CD8-positive, alpha-beta memory T cell (primary cell): ENCODE measurements around the gene EIF3F. TPM values are rescaled to one million over a fixed set of nuclear protein-coding genes. Genes with fewer than 3 reads are reported as not detected.

Experiments
- CTCF ChIA-PET: fragments of 350-600 bp; sonication (Branson Sonifier 250); formaldehyde crosslinking; loops from one replicate; lab custom pipeline; 2021; ENCODE audit warnings: antibody characterized with exemption; lab: Charles Lee
- POLR2A ChIA-PET: fragments of 350-600 bp; sonication (Branson Sonifier 250); formaldehyde crosslinking; loops from one replicate; lab custom pipeline; 2021; ENCODE audit warnings: antibody characterized with exemption; lab: Charles Lee
- DNase-seq, 5 donors: peaks; one replicate each; pipeline versions ENCODE4 v3.0.0 to v3.0.0-alpha.2; 2020 to 2022; ENCODE audit warnings: mixed read lengths in 1 of 5
- H3K27ac ChIP-seq: one replicate; pipeline ENCODE4 v1.7.0; 2013; ENCODE audit warnings: low read depth, mild to moderate bottlenecking, low read length, moderate library complexity
- H3K27me3 ChIP-seq: 2 replicates; pipeline ENCODE4 v1.7.0; 2013; ENCODE audit warnings: low read length, mild to moderate bottlenecking; ENCODE audit not compliant: insufficient read depth, poor library complexity, severe bottlenecking
- H3K36me3 ChIP-seq: 2 replicates; pipeline ENCODE4 v1.7.0; 2013; ENCODE audit warnings: mild to moderate bottlenecking, low read length, moderate library complexity; ENCODE audit not compliant: insufficient read depth
- H3K4me1 ChIP-seq: 2 replicates; pipeline ENCODE4 v1.7.0; 2013; ENCODE audit warnings: mild to moderate bottlenecking, low read length, moderate library complexity; ENCODE audit not compliant: insufficient read depth
- H3K4me3 ChIP-seq: 2 replicates; pipeline ENCODE4 v1.7.0; 2013; ENCODE audit warnings: mild to moderate bottlenecking, low read length
- H3K9me3 ChIP-seq: 2 replicates; pipeline ENCODE4 v1.7.0; 2013; ENCODE audit warnings: mild to moderate bottlenecking, low read length
- H3K27ac Mint-ChIP-seq, 8 donors: one replicate each; pipeline ENCODE4 v1.8.0; 2020 to 2021; ENCODE audit warnings: mixed read lengths in 8 of 8, mild to moderate bottlenecking in 6 of 8, inconsistent platforms in 3 of 8, moderate library complexity in 3 of 8
- H3K27me3 Mint-ChIP-seq, 2 donors: one replicate each; pipeline ENCODE4 v1.8.0; 2020 to 2021; ENCODE audit warnings: mixed read lengths in 2 of 2, mild to moderate bottlenecking in 1 of 2, moderate library complexity in 1 of 2
- H3K36me3 Mint-ChIP-seq, 3 donors: one replicate each; pipeline ENCODE4 v1.8.0; 2020 to 2021; ENCODE audit warnings: mixed read lengths in 3 of 3, inconsistent platforms in 1 of 3, mild to moderate bottlenecking in 1 of 3
- H3K4me1 Mint-ChIP-seq, 3 donors: one replicate each; pipeline ENCODE4 v1.8.0; 2020 to 2021; ENCODE audit warnings: mixed read lengths in 3 of 3, inconsistent platforms in 1 of 3, mild to moderate bottlenecking in 1 of 3
- H3K4me3 Mint-ChIP-seq, 7 donors: one replicate each; pipeline ENCODE4 v1.8.0; 2020 to 2021; ENCODE audit warnings: mixed read lengths in 7 of 7, mild to moderate bottlenecking in 6 of 7, moderate library complexity in 4 of 7, inconsistent platforms in 2 of 7
- H3K9me3 Mint-ChIP-seq, 5 donors: one replicate each; pipeline ENCODE4 v1.8.0; 2020 to 2022; ENCODE audit warnings: mixed read lengths in 5 of 5, mild to moderate bottlenecking in 3 of 5, moderate library complexity in 2 of 5, inconsistent platforms in 1 of 5
- polyA plus RNA-seq: library from polyadenylated mRNA; unstranded; fragments of 300-500 nt; fragmentation: Illumina TruSeq; gene quantifications from one replicate; pipeline ENCODE4 v1.2.3, GENCODE V29; 2021
- total RNA-seq, 2 experiments: library from RNA; stranded (reverse); gene quantifications; one replicate each; pipeline ENCODE4 v1.2.3, GENCODE V29; 2021

EIF3F gene
- total and polyA plus RNA-seq, 3 experiments from 2014 or later: 294 to 359 (median 306) TPM

DNA sequence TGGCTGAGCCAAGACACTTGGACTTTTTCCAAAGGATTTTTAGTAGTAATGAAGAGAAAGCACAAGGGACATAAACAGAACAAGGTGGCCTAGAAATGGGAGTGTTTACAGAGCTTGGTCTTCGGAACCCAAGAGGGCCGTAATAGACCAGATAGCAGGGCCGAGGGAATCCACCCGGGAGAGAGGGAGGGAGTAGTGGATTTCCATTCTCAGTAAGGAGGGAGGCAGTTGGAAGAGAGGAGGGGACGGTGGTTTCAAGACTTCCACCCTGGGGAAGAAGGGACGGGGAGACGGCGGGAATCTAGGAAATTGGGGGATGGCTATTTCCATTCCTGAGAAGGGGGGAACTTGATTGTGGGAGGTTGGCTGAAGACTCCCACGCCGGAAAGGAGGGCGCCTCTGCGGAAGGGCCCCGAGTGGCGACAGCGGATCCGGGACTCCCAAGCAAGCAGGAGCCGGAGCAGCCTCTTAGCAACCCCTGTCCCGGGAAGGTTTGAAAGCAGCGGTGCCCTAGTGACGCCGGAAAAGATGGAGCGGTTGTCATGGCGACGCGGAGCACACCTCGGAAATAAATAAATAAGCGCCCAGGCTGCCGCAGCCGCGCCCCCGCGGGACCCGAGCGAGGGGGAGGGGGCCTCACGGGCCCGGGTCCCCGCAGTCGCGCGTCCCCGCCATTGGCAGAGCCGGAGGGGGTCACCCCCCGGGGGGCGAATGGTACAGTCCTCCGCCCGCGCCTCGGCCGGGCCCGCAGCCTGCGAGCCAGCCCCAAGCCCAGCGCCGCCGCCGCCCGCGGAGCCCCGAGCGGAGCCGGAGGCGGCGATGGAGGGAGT lies 31.6 kb downstream of the EIF3F start:
- peak overlapping the region; percentile 76 for H3K27ac ChIP-seq
- Mint-ChIP-seq H3K27me3 (peaks cover 22 to 50% of the 10 kb centered on the region in 2 donors), H3K36me3 (no peaks in the 10 kb centered on the region), H3K27ac (peak overlapping the region; percentile 36 to 97 (median 88)), H3K9me3 (no peaks in the 10 kb centered on the region), H3K4me1 (peaks cover 14 to 15% (median 15%) of the 10 kb centered on the region in 3 donors), H3K4me3 (peak overlapping the region; percentile 72 to 91 (median 83))
- DNase-seq: peak; percentile 63 to 91 (median 76)
- ChIA-PET CTCF (interaction anchor here (1.3 to 3.5 kb wide), 5 partner anchors 9 to 32 kb away, joined by 3 to 19 read pairs (median 4); partner anchors contain the start of gene EIF3F), POLR2A (interaction anchor here (1.1 kb wide), 1 partner anchor 32 kb away, joined by 4 read pairs; the partner anchor contains the start of gene EIF3F)
- no peaks in the 10 kb centered on the region for H3K36me3 ChIP-seq
- H3K4me1 ChIP-seq: peaks cover 12% of the 10 kb centered on the region
- H3K9me3 ChIP-seq: no peaks in the 10 kb centered on the region
- H3K4me3 ChIP-seq: peak overlapping the region; percentile 50
- H3K27me3 ChIP-seq: peaks cover 15% of the 10 kb centered on the region

DNA sequence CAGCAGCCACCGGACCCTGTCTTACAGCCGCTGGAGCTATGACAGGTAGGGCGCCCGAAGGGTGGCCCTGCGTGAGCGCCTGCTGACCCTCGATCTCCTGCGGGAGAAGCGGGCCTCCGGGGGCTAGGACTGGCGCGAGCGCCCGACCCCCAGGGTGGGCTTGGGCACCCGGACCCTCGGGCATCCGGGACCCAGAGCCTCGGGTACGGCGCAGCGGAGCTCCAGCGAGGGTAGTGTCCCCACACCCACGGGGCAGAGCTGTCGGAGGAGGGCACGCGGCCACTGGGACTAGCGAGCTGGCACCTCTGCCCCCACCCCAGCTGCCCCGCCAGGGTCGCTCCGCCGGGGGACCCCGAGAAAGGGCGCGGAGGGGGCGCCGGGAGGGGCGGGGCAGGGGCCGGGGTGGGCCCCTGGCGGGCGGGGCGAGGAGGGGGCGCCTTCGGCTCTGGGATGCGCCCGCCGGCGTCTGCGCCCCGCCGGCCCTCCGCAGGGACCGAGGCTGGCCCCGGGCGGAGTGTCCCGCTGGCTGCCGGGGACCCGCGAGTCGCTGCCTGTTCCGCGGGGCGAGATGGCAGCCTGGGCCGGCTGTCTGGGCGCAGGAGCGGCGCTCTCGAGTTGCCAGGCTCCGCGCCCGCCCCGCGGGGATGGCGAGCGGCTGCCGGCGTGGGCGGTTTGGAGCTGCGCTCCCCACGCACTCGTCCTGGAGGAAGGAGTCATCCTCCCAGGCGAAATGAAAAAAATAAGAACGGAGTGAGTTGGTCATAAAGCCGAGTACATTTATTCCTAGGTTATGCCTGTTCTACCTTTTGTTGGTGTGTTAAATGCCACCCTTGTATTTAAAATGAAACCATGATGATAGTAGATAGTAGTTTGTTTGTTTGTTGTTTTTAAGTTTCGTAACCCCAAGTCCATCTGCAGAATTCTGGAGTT lies 32.4 kb downstream of the EIF3F start:
- Histone ChIP-seq H3K27ac (peak overlapping the region; percentile 76), H3K9me3 (no peaks in the 10 kb centered on the region), H3K4me3 (peak overlapping the region; percentile 50), H3K4me1 (peaks cover 12% of the 10 kb centered on the region), H3K36me3 (no peaks in the 10 kb centered on the region), H3K27me3 (peaks cover 15% of the 10 kb centered on the region)
- DNase-seq: peak; percentile 8 to 59 (median 27)
- H3K27me3 Mint-ChIP-seq: peaks cover 22 to 45% of the 10 kb centered on the region in 2 donors
- peak overlapping the region in 7 of 8 donors; percentile 78 to 96 (median 86) for H3K27ac Mint-ChIP-seq
- H3K4me1 Mint-ChIP-seq: peaks cover 14 to 15% (median 15%) of the 10 kb centered on the region in 3 donors
- ChIA-PET CTCF (interaction anchor here (0.6 to 1.4 kb wide), 3 partner anchors 13 to 32 kb away, joined by 3 to 4 read pairs (median 3); partner anchors contain the start of gene EIF3F), POLR2A (interaction anchor here (1.1 kb wide), 1 partner anchor 33 kb away, joined by 4 read pairs; the partner anchor contains the start of gene EIF3F)
- peak overlapping the region; percentile 77 to 88 (median 84) for H3K4me3 Mint-ChIP-seq
- H3K9me3 Mint-ChIP-seq: no peaks in the 10 kb centered on the region
- H3K36me3 Mint-ChIP-seq: no peaks in the 10 kb centered on the region

DNA sequence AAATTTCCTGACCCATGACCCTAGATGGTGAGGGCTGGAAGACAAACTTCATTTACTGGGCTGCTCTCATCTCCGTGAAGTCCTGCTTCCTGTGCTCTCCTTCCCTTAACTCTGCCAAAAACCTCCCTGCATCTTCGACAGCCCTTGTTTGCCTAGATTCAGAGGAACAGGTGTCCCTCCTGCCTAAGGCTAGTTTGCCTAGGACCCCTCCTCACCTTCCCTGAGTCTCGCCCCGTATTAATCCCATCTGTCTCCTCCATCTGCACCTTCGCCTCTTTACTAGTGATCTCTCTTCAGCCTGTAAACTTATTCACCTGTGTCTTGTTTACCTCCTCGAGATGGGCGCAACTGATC lies 33.1 kb downstream of the EIF3F start:
- peaks cover 22 to 43% of the 10 kb centered on the region in 2 donors for H3K27me3 Mint-ChIP-seq
- peak overlapping the region; percentile 77 to 88 (median 84) for H3K4me3 Mint-ChIP-seq
- no peak for DNase-seq
- no peaks in the 10 kb centered on the region for H3K9me3 Mint-ChIP-seq
- peaks cover 14 to 15% (median 15%) of the 10 kb centered on the region in 3 donors for H3K4me1 Mint-ChIP-seq
- H3K4me3 ChIP-seq: peak overlapping the region; percentile 35
- H3K36me3 Mint-ChIP-seq: no peaks in the 10 kb centered on the region
- peak overlapping the region in 7 of 8 donors; percentile 78 to 96 (median 86) for H3K27ac Mint-ChIP-seq
- no peaks in the 10 kb centered on the region for H3K9me3 ChIP-seq
- no peaks in the 10 kb centered on the region for H3K36me3 ChIP-seq
- CTCF ChIA-PET: interaction anchor here (1.4 to 2.9 kb wide), 2 partner anchors 13 kb away, joined by 4 to 11 read pairs; no protein-coding TSS in a partner anchor
- H3K27me3 ChIP-seq: peaks cover 15% of the 10 kb centered on the region
- H3K27ac ChIP-seq: no peak overlapping the region
- H3K4me1 ChIP-seq: peaks cover 12% of the 10 kb centered on the region
- POLR2A ChIA-PET: no interaction called here

DNA sequence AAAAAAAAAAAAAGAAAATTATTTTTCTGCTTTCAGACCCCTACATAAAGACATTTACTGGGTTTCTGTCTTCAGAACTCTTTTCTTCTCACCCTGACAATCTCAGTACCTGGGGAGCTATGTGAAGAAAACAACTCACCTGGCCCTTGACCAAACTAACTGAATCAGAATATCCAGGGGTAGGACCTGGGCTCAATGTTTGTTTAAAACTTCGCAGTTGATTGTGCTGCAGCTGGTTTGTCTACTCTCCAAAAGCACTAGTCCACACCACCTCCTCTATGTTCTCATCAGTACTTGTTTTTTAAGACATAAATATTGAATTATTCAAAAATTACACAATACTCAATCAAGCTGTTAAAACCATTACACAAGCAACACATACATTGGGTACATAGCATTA lies 34.8 kb downstream of the EIF3F start:
- Mint-ChIP-seq H3K4me1 (peaks cover 14 to 17% (median 15%) of the 10 kb centered on the region in 3 donors), H3K36me3 (no peaks in the 10 kb centered on the region), H3K9me3 (no peaks in the 10 kb centered on the region), H3K27ac (peak overlapping the region in 3 of 8 donors; percentile 3 to 54 (median 47)), H3K4me3 (peak overlapping the region in 2 of 7 donors; percentile 28 to 55), H3K27me3 (peaks cover 18 to 28% of the 10 kb centered on the region in 2 donors)
- no peaks in the 10 kb centered on the region for H3K36me3 ChIP-seq
- no peak overlapping the region for H3K4me3 ChIP-seq
- ChIA-PET CTCF (interaction anchor here (1.1 to 2.9 kb wide), 3 partner anchors 11 to 77 kb away, joined by 5 to 11 read pairs (median 6); partner anchors contain the start of gene EIF3F), POLR2A (no interaction called here)
- peaks cover 12% of the 10 kb centered on the region for H3K4me1 ChIP-seq
- H3K27me3 ChIP-seq: peaks cover 15% of the 10 kb centered on the region
- DNase-seq: no peak
- no peak overlapping the region for H3K27ac ChIP-seq
- no peaks in the 10 kb centered on the region for H3K9me3 ChIP-seq

DNA sequence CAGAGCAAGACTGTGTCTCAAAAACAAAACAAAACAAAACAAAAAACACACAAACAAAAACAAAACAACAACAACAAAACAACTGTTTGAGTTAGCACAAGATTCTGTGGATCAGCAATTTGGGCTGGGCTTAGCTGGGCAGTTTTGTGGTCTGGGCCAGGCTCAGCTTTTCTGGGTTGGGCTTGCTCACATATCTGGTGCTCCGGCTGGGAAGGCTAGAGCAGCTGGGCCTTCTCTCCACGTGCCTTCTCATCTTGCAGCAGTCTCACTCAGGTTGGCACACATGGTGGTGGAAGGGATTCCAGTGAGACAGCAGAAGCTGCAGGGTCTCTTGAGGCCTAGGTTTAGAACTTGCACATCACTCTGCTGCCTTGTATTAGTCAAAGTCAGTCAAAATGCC lies 35.7 kb downstream of the EIF3F start:
- no peaks in the 10 kb centered on the region for H3K9me3 Mint-ChIP-seq
- peaks cover 13 to 17% (median 14%) of the 10 kb centered on the region in 3 donors for H3K4me1 Mint-ChIP-seq
- POLR2A ChIA-PET: no interaction called here
- no peaks in the 10 kb centered on the region for H3K36me3 Mint-ChIP-seq
- CTCF ChIA-PET: interaction anchor here (1.1 to 2.9 kb wide), 4 partner anchors 10 to 77 kb away, joined by 3 to 11 read pairs (median 5); partner anchors contain the start of gene EIF3F
- Histone ChIP-seq H3K36me3 (no peaks in the 10 kb centered on the region), H3K27ac (no peak overlapping the region), H3K4me1 (peaks cover 12% of the 10 kb centered on the region), H3K27me3 (peaks cover 15% of the 10 kb centered on the region), H3K9me3 (no peaks in the 10 kb centered on the region), H3K4me3 (no peak overlapping the region)
- H3K4me3 Mint-ChIP-seq: no peak overlapping the region
- DNase-seq: no peak
- peaks cover 14 to 24% of the 10 kb centered on the region in 2 donors for H3K27me3 Mint-ChIP-seq
- H3K27ac Mint-ChIP-seq: no peak overlapping the region

DNA sequence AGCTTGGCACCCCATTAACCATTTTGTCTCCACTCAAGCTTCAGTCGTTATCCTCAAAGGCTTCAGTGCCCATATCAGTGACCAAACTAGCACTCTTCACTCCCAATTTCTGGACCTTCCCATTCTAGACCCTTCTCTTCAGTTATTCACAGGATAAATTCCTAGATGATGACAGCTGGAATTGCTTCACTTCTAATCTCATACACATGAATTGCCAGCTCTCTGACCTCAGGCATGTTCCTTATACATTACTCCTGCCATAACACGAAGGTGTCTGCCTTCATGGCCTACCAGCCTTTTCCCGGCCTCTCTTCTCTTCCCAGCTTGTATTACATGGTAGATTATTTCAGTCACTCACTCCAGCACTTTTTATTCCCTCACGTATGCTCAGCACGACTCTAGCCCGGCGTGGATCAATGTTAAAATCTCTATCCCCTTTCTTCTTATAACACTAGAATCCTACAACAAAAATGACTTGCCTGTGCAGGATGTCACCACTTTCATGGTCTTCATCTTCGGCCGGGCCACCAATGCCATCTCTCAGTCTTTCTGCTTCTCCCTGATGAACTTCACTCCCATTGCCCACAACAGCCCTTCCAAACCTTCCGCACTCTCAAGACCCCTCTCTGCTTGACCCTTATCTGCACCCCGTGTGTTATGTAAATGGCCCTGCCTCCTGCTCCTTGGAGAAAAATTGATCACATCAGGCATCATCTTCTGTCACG lies 36.9 kb downstream of the EIF3F start:
- H3K9me3 ChIP-seq: no peaks in the 10 kb centered on the region
- CTCF ChIA-PET: interaction anchor here (0.6 to 1.8 kb wide), 3 partner anchors 10 to 76 kb away, joined by 3 to 6 read pairs (median 4); partner anchors contain the start of gene EIF3F
- Mint-ChIP-seq H3K4me1 (peaks cover 8 to 11% (median 8%) of the 10 kb centered on the region in 3 donors), H3K27ac (no peak overlapping the region), H3K36me3 (no peaks in the 10 kb centered on the region), H3K27me3 (peaks cover 5 to 17% of the 10 kb centered on the region in 2 donors), H3K9me3 (no peaks in the 10 kb centered on the region), H3K4me3 (no peak overlapping the region)
- peaks cover 6% of the 10 kb centered on the region for H3K27me3 ChIP-seq
- DNase-seq: no peak
- H3K4me1 ChIP-seq: peaks cover 6% of the 10 kb centered on the region
- no peak overlapping the region for H3K4me3 ChIP-seq
- H3K36me3 ChIP-seq: no peaks in the 10 kb centered on the region
- POLR2A ChIA-PET: no interaction called here
- no peak overlapping the region for H3K27ac ChIP-seq

DNA sequence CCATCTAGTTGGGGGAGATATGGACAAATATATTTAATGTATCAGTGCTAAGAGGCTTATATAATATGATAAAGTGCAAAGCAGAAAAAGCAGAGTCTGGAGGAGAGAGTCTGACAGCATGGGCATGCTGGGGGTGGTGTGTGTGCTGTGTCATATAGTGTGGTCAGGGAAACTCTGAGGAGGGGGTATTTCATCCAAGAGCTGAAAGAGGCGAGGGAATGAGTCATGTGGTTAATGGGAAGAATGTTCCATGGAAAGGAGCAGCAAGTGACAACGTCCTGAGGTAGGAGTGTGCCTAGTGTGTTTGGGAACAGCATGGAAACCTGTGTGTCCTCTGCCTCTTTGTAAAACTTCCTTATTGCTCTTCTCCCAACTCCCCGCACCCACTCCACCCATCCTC lies 38.0 kb downstream of the EIF3F start:
- Mint-ChIP-seq H3K4me3 (no peak overlapping the region), H3K36me3 (no peaks in the 10 kb centered on the region), H3K4me1 (peaks cover 6 to 8% (median 6%) of the 10 kb centered on the region in 3 donors), H3K27me3 (peaks cover 9 to 20% of the 10 kb centered on the region in 2 donors), H3K9me3 (no peaks in the 10 kb centered on the region), H3K27ac (no peak overlapping the region)
- H3K9me3 ChIP-seq: no peaks in the 10 kb centered on the region
- DNase-seq: no peak
- no peak overlapping the region for H3K4me3 ChIP-seq
- ChIA-PET POLR2A (no interaction called here), CTCF (no interaction called here)
- H3K4me1 ChIP-seq: peaks cover 3% of the 10 kb centered on the region
- no peak overlapping the region for H3K27ac ChIP-seq
- no peaks in the 10 kb centered on the region for H3K36me3 ChIP-seq
- peaks cover 6% of the 10 kb centered on the region for H3K27me3 ChIP-seq
